Panc1 (cell line): ENCODE data around the gene CD99.

Source experiments
- CTCF ChIP-seq: fragments of 450-650 bp; IDR thresholded peaks from 2 replicates; pipeline ENCODE4 v1.5.1; 2017; ENCODE audit warnings: mild to moderate bottlenecking
- POLR2AphosphoS5 ChIP-seq: IDR thresholded peaks from 2 replicates; pipeline ENCODE4 v1.6.1; 2012; ENCODE audit warnings: mild to moderate bottlenecking, low read depth, low read length, moderate library complexity
- SIN3A ChIP-seq: IDR thresholded peaks from 2 replicates; pipeline ENCODE4 v1.6.1; 2012; ENCODE audit warnings: low read depth, mild to moderate bottlenecking, low read length, moderate library complexity, borderline replicate concordance; ENCODE audit not compliant: insufficient read depth
- TCF7L2 ChIP-seq: IDR thresholded peaks from 2 replicates; pipeline ENCODE4 v1.6.1; 2011; ENCODE audit warnings: mild to moderate bottlenecking, low read depth, low read length, inconsistent platforms

- TF ChIP-seq CTCF (no peak), TCF7L2 (no peak), POLR2AphosphoS5 (no peak), SIN3A (no peak)
Observed at GRCh38 chrX:2701600-2701999, 10.5 kb downstream of the CD99 start.
